Measurements from ENCODE around the gene C1orf105.

GRCh38 chr1:172452536-172453152 is 32.2 kb downstream of the C1orf105 start:
- no peak for TF ChIP-seq NR3C1 (CRISPR knock-in tag; conservative IDR thresholded peaks at IDR 0.05; ENCODE audit: low read depth)
- TF ChIP-seq, protein P1, sequence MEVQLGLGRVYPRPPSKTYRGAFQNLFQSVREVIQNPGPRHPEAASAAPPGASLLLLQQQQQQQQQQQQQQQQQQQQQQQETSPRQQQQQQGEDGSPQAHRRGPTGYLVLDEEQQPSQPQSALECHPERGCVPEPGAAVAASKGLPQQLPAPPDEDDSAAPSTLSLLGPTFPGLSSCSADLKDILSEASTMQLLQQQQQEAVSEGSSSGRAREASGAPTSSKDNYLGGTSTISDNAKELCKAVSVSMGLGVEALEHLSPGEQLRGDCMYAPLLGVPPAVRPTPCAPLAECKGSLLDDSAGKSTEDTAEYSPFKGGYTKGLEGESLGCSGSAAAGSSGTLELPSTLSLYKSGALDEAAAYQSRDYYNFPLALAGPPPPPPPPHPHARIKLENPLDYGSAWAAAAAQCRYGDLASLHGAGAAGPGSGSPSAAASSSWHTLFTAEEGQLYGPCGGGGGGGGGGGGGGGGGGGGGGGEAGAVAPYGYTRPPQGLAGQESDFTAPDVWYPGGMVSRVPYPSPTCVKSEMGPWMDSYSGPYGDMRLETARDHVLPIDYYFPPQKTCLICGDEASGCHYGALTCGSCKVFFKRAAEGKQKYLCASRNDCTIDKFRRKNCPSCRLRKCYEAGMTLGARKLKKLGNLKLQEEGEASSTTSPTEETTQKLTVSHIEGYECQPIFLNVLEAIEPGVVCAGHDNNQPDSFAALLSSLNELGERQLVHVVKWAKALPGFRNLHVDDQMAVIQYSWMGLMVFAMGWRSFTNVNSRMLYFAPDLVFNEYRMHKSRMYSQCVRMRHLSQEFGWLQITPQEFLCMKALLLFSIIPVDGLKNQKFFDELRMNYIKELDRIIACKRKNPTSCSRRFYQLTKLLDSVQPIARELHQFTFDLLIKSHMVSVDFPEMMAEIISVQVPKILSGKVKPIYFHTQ (CRISPR knock-in tag; IDR thresholded peaks at IDR 0.05) = no peak
- TF ChIP-seq CTCF (IDR thresholded peaks at IDR 0.05) = no peak
- TF ChIP-seq, protein P2, sequence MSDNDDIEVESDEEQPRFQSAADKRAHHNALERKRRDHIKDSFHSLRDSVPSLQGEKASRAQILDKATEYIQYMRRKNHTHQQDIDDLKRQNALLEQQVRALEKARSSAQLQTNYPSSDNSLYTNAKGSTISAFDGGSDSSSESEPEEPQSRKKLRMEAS (CRISPR knock-in tag; IDR thresholded peaks at IDR 0.05) = no peak
- TF ChIP-seq NFE2L1 (CRISPR knock-in tag; IDR thresholded peaks at IDR 0.05) = no peak
- TF ChIP-seq, protein P3, sequence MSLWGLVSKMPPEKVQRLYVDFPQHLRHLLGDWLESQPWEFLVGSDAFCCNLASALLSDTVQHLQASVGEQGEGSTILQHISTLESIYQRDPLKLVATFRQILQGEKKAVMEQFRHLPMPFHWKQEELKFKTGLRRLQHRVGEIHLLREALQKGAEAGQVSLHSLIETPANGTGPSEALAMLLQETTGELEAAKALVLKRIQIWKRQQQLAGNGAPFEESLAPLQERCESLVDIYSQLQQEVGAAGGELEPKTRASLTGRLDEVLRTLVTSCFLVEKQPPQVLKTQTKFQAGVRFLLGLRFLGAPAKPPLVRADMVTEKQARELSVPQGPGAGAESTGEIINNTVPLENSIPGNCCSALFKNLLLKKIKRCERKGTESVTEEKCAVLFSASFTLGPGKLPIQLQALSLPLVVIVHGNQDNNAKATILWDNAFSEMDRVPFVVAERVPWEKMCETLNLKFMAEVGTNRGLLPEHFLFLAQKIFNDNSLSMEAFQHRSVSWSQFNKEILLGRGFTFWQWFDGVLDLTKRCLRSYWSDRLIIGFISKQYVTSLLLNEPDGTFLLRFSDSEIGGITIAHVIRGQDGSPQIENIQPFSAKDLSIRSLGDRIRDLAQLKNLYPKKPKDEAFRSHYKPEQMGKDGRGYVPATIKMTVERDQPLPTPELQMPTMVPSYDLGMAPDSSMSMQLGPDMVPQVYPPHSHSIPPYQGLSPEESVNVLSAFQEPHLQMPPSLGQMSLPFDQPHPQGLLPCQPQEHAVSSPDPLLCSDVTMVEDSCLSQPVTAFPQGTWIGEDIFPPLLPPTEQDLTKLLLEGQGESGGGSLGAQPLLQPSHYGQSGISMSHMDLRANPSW (CRISPR knock-in tag; conservative IDR thresholded peaks at IDR 0.05; ENCODE audit: low read depth) = no peak
